HPDE6-E6E7 (cell line): ENCODE measurements around the gene ERAS.

ENCODE experiments used
- DNase-seq: peaks from one replicate; pipeline ENCODE4 v3.0.0; 2011; ENCODE audit warnings: missing footprints; ENCODE audit errors: extremely low spot score

Gene ERAS, protein sequence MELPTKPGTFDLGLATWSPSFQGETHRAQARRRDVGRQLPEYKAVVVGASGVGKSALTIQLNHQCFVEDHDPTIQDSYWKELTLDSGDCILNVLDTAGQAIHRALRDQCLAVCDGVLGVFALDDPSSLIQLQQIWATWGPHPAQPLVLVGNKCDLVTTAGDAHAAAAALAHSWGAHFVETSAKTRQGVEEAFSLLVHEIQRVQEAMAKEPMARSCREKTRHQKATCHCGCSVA

DNA sequence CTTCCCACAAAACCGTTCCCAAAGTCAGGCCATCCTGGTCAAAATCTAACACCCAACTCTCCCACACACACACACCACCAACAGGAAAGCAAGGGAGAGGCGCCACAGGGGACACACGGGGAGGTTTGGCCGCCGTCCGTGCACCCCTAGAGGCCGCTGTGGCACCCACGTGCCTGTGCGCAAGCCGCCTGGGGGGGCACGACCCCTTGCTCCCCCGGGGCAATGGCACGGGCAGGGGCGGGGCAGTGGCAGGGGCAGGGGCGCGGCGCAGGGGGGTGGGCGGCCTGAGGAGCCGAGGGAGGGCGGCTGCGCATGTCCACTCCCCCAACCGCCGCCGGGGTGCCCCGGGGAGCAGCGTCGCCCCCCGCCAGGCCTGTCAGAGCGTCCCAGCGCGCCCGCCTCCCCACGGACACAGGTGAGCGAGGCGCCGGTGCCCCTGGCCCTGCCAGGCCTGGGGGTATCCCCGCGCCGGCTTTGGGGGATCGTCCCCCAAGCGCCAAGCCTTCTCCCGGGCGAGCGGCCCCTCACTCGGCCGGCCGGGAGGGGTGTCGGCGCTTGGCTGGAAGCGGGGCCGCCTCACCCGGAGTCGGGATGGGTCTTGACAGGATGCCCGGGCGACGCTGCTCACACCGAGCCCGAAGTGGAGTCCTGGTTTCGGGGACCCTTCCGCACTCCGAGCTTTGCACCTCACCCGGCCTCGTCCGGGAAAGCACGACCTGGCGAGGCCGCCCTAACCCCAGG, at the start of gene ERAS:
TSS of gene ERAS (plus strand) at position 379 of the 741 bp plus-strand sequence. CDS start 2,611 bp downstream, outside the sequence.
- DNase-seq, result no peak

DNA sequence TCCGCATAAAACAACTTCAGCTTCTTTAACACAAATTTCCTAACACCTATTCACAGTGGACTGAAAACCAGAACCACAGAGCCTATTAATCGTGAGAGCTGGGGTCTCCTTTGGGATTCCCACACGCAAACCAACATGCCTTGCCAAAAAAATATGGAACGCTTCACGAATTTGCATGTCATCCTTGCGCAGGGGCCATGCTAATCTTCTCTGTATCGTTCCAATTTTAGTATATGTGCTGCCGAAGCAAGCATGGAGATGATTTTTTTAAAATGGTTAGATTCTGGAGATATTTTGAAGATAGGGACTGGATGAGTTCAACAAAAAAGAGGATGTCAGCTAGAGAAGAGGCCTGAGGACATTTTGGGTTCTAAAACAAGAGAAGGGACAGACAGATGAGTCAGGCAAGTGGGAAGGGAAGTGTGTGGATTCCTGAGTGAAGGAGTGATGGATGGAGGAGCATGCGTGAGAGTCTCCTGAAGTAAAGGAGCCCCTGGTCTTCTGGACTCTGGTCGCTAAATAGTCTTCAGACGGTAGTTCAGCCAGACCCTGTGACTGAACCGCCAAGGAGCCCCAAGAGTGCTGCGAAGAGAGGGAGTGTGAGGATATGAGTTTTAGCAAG, 49.4 kb upstream of the ERAS start:
- DNase-seq, result no peak

DNA sequence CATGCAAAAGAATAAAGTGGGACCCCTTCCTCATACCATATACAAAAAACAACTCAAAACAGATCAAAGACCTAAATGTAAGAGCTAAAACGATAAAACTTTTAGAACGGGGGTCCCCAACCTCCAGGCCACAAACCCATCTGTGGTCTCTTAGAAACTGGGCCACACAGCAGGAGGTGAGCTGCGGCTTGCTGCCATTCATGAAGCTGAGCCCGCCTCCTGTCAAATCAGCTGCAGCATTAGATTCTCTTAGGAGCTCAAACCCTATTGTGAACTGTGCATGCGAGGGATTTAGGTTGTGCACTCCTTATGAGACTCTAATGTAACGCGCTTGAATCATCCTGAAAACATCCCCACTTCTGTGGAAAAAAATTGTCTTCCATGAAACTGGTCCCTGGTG, 46.9 kb upstream of the ERAS start:
- no peak for DNase-seq

DNA sequence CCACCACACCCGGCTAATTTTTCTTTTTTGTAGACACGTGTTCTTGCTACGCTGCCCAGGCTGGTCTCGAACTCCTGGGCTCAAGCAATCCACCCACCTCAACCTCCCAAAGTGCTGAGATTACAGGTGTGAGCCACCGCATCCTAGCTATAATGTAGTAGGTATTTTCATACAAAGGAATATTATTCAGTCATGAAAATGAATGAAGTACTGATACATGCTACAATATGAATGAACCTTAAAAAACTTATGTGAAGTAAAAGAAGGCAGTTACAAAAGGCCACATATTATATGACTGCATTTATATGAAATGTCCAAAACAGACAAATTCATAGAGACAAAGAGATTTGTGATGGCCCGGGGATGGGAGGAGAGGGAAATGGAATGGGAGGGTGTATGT, 44.6 kb upstream of the ERAS start:
- no peak for DNase-seq

DNA sequence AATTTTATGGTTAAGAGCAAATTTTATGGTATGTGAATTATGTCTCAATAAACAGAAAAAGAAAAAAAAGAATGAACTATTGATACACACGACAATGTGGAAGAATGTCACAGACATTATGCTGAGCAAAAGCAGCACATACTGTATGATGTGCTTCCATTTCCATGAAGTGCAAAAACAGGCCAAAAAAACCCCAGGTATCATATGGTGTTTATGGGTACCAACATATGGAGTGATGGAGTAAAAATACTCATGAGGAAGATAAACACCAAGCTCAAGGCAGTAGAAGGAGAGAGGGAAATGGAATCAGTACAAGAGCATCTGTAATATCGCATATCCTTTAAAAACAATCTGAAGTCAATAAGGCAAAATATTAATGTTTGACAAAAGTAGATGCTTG, 44.1 kb upstream of the ERAS start:
- DNase-seq, result no peak

DNA sequence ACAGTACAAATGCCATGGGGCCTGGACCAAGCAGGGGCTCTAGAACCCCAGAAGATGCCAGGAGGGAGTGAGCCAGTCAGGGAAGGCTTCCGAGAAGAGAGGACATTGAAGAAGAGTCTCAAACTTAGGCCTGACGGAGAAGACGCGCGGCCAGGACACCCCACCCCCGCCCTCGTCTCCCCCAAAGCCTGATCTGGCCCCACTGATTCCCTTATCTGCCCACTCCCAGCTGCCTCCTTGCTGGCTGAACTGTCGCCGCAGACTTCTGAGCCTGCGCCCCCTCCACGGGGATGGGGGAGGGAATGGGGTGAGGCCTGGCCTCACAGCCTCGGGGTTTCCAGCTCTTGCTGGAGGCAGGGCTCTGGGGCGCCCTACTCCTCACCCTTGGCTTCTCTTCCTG, 43.5 kb upstream of the ERAS start:
- DNase-seq, result no peak

DNA sequence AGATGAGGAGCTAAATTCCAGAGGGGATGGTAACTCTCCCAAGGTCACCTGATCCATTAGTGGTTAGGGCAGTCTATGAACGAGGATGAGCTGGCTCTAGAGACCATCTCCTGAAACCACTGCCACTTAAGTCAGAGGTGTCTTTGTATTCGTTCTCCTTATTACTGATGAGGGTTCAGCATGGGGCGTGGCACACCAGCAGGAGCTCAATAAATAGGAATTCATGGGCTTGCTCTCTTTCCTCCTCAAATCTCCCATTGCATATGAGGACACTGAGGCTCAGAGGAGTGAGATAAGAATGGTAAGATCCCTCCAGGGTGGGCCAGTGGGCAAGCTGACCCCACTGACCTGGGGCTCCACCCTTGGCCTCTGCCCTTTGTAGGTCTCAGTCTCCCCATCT, 41.6 kb upstream of the ERAS start:
- DNase-seq, result no peak

DNA sequence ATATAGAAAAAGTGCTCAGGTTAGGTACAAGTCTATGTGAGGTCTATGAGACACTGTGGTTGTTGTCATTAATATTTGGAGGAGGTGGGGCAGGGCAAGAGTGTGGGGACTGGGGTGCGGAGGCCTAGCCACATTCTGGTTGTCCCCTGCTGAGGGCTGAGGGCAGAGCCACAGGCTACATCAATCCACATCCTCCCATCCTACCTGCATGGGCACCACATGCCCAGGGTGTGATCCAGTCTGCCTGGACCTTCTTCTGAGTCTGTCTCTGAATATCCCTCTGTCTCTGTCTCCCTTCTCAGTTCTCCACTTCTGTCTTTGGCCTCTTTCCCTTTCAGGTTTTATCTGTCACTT, 41.1 kb upstream of the ERAS start:
- no peak for DNase-seq

DNA sequence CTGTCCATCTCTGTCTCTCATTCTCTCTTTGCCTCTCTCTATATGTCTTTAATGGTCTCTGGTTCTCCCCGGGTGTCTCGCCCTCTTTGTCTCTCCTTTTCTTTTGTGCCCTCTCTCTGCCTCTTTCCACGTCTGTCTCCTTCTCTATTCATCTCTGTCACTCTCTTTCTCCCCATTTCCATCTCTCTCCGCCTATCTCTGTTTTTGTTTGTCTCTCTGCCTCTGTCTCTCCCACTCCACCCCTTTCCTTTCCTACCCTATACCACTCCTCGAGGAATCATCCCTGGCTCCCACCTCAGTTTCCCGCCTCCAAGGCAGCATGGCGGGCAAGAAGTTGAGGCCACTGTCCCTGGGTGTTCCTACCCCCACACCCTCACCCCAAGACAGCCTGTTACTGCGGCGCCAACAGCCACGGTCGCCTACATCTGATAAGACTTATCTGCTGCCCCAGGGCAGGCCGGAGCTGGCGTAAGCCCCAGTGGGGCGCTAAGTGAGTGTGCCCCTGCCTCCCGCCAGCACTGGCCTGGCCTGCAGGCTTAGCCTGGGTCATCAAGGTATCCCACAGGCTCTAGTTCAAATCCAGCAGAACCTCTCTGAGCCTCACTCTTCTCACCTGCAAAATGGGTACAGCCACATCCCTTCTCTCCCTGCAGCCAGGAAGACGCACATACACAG, 40.6 kb upstream of the ERAS start:
- DNase-seq, result no peak

DNA sequence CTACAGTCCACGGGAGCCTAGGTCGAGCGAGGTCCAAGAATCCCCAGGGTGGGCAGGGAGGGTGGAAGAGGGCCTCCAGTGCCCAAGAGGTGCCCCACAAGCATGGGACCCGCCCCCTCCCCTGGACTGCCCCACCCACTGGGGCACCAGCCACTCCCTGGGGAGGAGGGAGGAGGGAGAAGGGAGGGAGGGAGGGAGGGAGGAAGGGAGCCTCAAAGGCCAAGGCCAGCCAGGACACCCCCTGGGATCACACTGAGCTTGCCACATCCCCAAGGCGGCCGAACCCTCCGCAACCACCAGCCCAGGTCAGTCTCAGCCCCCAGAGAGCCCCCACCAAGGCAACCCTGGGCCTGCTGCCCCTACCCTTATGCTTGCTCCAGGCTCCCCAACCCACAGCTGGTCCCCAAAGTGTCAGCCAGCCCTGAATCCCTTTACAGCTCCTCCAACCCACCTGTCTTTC, 39.9 kb upstream of the ERAS start, which contains the start of gene GATA1:
TSS of gene GATA1 (plus strand) at position 250 of the 460 bp plus-strand sequence. CDS start 4,520 bp downstream, outside the sequence.
- DNase-seq, result no peak

DNA sequence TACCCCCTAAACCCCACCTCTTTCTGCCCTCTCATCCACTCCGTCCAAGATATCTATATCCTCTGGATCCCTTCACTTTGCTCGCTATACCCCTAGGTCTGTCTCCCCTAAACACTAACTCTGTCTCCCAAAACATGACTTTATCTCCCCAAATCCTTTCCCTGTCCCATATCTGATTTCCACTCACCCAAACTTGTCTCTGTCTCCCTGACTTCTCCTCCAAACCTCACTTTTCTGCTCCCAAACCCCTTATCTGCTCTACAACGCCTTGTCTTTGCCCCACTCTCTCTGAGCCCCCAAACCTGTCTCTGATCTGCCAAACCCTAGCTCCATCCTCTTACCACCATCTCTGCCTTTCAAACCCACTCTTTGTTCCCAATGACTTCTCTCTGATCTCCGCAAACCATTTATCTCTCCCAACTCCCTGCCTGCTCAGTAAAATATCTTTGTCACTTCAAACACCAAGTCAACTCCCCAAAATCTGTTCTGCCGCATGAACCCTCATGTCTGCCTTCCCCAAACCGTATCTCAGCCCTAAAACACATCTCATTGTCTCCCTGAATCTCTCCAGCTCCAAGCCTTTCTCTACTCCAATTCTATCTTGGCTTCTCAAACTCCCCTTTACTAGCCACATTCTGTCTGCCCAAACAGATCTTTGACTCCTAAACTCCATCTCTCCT, 39.3 kb upstream of the ERAS start:
- no peak for DNase-seq

DNA sequence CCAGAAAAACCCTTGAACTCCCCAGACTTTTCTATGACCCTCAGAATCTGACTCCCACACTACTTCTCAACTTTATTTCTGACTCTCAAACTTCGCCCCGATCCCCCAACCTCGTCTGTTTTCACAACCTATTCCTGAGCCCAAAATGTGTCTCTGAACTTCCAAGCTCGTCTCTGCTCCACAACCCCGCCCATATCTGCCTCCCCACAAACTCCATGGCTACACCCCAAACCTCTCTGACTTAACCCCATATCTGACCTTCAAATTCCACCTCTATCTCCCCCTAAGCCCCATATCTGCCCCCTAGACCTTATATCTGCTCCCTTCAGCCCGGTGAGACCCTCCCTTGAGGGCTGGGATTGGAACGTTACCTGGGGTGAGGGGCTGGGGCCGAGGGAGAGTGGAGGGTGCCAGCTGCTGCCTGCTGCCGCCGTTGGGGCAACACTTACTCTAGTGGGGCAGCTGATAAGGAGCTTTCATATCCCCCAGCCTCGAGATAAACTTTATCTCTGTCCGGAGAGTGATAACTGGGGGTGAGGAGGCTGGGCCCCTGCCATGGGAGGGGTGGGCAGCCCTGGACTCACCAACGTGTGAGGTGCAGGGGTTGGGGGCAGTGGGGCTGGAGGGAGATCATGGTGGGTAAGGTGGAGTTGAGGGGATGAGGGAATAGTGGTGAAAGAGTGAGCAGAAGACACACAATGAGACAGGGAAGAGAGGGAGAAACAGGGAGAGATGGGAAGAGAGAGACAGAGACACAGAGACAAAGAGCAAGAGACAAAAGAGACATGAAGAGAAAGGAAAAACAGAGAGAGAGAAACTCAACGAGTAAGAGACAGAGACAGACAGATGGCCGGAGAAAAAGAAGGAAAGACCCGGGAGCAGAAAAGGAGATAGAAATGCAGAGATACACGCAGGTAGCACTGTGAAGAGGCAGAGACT, 38.5 kb upstream of the ERAS start:
- DNase-seq, result no peak

DNA sequence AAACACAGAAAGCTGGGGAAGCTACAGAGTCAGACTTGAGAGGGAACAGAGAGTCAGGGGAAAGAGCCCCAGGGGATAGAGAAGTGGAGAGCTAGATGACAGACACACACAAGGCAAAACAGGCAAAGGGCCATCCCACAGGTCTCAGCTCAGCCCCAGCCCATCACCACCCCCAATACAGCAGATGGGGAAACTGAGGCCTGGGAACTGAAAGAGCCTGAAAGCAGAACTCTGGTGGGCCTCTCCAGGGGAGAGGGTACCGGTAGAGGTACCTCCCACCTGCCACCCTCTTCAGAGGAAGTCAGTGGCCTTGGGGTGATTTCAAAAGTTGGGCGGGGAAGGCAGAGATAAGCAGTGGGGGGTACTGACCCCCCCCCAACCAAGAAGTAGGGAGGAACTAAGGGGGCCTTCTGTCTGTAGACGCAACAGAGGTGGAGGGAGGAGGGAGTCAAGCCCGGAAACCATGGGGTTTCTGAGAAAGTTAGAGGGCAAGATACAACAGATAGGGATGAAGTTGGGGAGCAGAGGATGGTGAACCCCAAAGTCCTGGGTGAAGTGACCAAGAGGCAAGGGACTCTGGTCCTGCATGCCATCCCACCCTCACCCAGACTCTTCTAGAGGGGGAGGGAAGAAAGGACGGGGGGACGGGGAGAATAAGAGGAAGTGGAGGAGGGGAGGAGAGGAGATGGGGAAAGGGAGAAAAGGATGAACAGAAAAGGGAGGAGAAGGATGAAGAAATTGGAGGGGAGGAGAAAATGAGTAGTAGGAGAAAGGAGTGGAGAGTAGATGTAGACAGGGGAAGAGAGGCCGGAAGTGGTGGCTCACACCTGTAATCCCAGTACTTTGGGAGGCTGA, 36.7 kb upstream of the ERAS start:
- DNase-seq, result no peak

DNA sequence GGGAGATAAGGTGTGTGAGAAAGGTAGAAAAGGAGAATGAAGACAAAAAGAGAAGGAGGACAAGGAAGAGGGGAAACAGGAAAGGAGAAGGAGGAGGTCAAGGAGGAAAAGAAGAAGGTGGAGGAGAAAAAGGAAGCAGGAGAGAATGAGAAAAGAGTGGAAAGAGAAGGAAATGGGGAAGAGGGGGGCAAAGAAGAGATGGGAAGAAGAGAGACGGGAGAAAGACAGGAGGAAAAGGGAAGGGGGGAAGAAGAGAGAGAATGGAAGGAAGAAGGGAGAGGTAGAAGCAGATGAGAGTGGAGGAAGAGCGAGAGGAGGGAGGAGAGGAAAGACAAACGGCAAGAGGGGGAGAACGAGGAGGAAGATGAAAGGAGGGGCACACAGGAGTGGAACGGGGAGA, 35.8 kb upstream of the ERAS start:
- no peak for DNase-seq

DNA sequence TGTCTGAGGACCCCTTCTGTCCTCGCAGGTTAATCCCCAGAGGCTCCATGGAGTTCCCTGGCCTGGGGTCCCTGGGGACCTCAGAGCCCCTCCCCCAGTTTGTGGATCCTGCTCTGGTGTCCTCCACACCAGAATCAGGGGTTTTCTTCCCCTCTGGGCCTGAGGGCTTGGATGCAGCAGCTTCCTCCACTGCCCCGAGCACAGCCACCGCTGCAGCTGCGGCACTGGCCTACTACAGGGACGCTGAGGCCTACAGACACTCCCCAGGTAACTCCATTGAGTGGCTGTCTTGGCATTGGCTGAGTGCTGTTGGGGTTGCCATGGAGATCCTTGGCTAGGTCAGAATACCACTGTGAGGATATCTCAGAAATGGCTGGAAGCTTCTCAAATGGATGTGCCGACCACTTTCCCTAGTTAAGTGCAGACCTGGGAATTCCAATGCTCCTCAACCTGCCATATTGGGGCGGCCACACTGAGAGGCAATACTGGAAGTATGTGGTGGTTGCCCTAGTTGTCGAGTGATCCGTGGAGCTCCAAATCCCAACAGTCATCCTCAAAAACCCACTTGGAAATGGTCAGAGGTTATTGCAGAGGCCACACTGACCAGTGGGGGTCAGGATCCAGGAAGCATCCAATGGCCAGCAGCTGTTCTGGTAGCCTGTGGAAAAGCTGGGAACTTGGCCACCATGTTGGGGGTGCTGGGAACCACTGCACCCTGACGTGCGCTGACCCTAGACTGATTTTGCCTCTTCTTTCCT, 35.1 kb upstream of the ERAS start:
- DNase-seq, result no peak

DNA sequence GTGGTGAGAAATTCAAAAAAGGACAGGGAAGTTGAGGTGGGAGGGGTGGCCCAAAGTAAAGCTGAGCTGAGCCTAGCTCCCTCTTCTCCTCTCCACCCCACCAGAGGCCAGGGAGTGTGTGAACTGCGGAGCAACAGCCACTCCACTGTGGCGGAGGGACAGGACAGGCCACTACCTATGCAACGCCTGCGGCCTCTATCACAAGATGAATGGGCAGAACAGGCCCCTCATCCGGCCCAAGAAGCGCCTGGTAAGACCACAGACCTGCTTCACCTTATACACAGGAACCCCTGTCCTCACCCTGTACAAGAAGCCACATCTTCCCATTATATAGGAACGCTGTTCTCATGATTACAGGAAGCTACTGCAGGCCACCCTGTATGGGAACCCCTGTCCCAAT, 34.1 kb upstream of the ERAS start:
- no peak for DNase-seq

DNA sequence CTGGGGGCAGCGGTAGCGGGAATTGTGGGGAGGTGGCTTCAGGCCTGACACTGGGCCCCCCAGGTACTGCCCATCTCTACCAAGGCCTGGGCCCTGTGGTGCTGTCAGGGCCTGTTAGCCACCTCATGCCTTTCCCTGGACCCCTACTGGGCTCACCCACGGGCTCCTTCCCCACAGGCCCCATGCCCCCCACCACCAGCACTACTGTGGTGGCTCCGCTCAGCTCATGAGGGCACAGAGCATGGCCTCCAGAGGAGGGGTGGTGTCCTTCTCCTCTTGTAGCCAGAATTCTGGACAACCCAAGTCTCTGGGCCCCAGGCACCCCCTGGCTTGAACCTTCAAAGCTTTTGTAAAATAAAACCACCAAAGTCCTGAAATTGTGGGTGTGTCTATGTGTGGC, 32.4 kb upstream of the ERAS start:
- DNase-seq, result no peak

DNA sequence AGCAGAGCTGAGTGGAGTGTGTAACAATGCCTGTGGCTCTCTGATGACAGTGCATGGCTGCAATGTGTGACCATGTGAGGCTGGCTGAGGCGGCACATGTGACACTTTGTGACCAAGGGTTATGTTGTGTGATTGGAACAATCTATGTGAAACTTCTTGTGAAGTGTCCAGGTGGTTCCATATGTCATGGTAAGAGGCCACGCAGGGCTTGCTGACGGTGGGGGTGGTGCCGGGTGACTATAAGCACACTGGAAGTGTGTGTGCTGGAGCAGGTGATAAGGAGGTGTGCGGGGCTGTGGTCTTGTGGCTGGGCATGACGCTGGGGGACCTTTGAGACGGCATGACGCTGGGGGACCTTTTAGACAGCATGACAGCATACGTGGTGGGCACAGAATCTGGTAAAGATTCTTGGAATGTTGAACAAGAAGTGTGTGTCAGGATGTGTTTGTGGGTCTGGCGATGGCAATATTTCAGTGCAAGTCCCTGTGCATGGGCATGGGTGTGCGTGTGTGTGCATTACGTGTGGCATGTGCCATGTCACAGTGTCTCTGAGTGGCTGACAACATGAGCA, 31.9 kb upstream of the ERAS start:
- no peak for DNase-seq
